Stomach (tissue), 9 donors: ENCODE data around the gene OLFML2A. TPM values are rescaled to one million over a fixed set of nuclear protein-coding genes. Genes with fewer than 3 reads are reported as not detected.

Experiments
- DNase-seq, 2 donors: peaks; one replicate each; pipeline versions ENCODE4 v3.0.0 to v3.0.0-alpha.2; 2013 to 2019
- H3K27ac ChIP-seq, 5 donors: fragments of 200-600 bp in 4 of 5; sonication (generic) in 4 of 5; one replicate each; pipeline ENCODE4 v1.5.1; 2013 to 2019; ENCODE audit warnings: mild to moderate bottlenecking in 1 of 5, moderate library complexity in 1 of 5
- H3K27me3 ChIP-seq, 3 donors: fragments of 200-600 bp; sonication (generic); one replicate each; pipeline ENCODE4 v1.5.1; 2017 to 2019; ENCODE audit warnings: mixed run types in 1 of 3
- H3K36me3 ChIP-seq, 4 donors: fragments of 200-600 bp; sonication (generic); 1 replicate in 3 of 4; 2 replicates in 1 of 4; pipeline ENCODE4 v1.5.1; 2016 to 2019
- H3K4me1 ChIP-seq, 4 donors: fragments of 200-600 bp; sonication (generic); one replicate each; pipeline ENCODE4 v1.5.1; 2016 to 2019
- H3K4me3 ChIP-seq, 4 donors: fragments of 200-600 bp; sonication (generic) in 3 of 4; one replicate each; pipeline ENCODE4 v1.5.1; 2016 to 2019; ENCODE audit warnings: mild to moderate bottlenecking in 1 of 4
- H3K9me3 ChIP-seq, 4 donors: fragments of 200-600 bp; sonication (generic); one replicate each; pipeline ENCODE4 v1.5.1; 2016 to 2019
- CTCF ChIP-seq, 7 experiments: fragments of 450-650 bp in 4 of 7; fragments of 200-600 bp in 3 of 7; sonication (generic) in 3 of 7; IDR thresholded peaks; one replicate each; pipeline ENCODE4 v1.5.1; 2016 to 2019; ENCODE audit warnings: antibody characterized with exemption in 7 of 7, control low read depth in 2 of 7, mild to moderate bottlenecking in 1 of 7
- EP300 ChIP-seq: sonication (generic); formaldehyde crosslinking; IDR thresholded peaks from one replicate; pipeline ENCODE4 v1.6.1; 2017; ENCODE audit warnings: antibody characterized with exemption
- POLR2A ChIP-seq, 4 donors: fragments of 450-650 bp; IDR thresholded peaks; one replicate each; pipeline ENCODE4 v1.6.1; 2016; ENCODE audit warnings: antibody characterized with exemption in 4 of 4, control low read depth in 2 of 4, mild to moderate bottlenecking in 1 of 4, moderate library complexity in 1 of 4
- POLR2AphosphoS5 ChIP-seq, 3 donors: sonication (generic); formaldehyde crosslinking; IDR thresholded peaks; one replicate each; pipeline ENCODE4 v1.6.1; 2016; ENCODE audit warnings: antibody characterized with exemption in 3 of 3
- WGBS, 5 donors: extraction: QIAGEN DNeasy Blood & Tissue Kit in 3 of 5; methylation state at CpG; one replicate each; pipeline versions ENCODE4 v1.1.5 to v1.1.7; 2013 to 2018; 5-methylcytosine and 5-hydroxymethylcytosine counted together
- intact Hi-C: fragments of 100-400 bp; cut with DNase I; formaldehyde crosslinking; loops from one replicate; pipeline ENCODE4 v1.15.1; 2023; ENCODE audit warnings: low total_unique reads
- polyA plus RNA-seq, 3 donors: library from polyadenylated mRNA; stranded (reverse); fragments of 200-250 nt; gene quantifications; one replicate each; pipeline ENCODE4 v1.2.3, GENCODE V29; 2013
- total RNA-seq, 5 donors: library from RNA; depleted of rRNA; stranded (reverse); fragments of >200 nt; gene quantifications; one replicate each; pipeline versions ENCODE4 v1.1.0 to v1.2.3, GENCODE V29; 2014 to 2016
- donor health status: healthy with polysubstance abuse.
- donor health status: Bipolar disorder and iron deficiency.
- donor health status: healthy.

OLFML2A gene
- total and polyA plus RNA-seq, 8 donors, result 0.56 to 91.2 (median 3.5) TPM

GRCh38 chr9:124820698-124821623, 44.0 kb downstream of the OLFML2A start:
- H3K4me3 ChIP-seq, result no peak overlapping the region
- H3K27me3 ChIP-seq, result no peaks in the 10 kb centered on the region
- no peaks in the 10 kb centered on the region for H3K36me3 ChIP-seq
- intact Hi-C loops, result no loop called here
- H3K27ac ChIP-seq, result no peak overlapping the region
- no peaks in the 10 kb centered on the region for H3K4me1 ChIP-seq
- DNase-seq, result no peak
- TF ChIP-seq EP300, result no peak
- TF ChIP-seq POLR2AphosphoS5 (IDR thresholded peaks at IDR 0.05), result no peak
- TF ChIP-seq POLR2A (IDR thresholded peaks at IDR 0.05), result no peak
- TF ChIP-seq CTCF (IDR thresholded peaks at IDR 0.05), result no peak
- no peaks in the 10 kb centered on the region for H3K9me3 ChIP-seq
- WGBS, 5 donors, result 58 to 80% (median 69%) methylated on average over 12 of the region's 12 CpGs

GRCh38 chr9:124828489-124829333, 51.8 kb downstream of the OLFML2A start:
- no peak for DNase-seq
- Histone ChIP-seq H3K4me3 (no peak overlapping the region), H3K4me1 (peaks cover 3 to 16% (median 6%) of the 10 kb centered on the region in 4 donors), H3K9me3 (peaks cover 0 to 3% (median 0%) of the 10 kb centered on the region in 4 donors), H3K27me3 (no peaks in the 10 kb centered on the region), H3K36me3 (no peaks in the 10 kb centered on the region), H3K27ac (no peak overlapping the region)
- 32 to 41% (median 34%) methylated on average over 2 of the region's 2 CpGs for WGBS, 5 donors
- TF ChIP-seq CTCF (IDR thresholded peaks at IDR 0.05) (no peak), POLR2AphosphoS5 (IDR thresholded peaks at IDR 0.05) (no peak), POLR2A (IDR thresholded peaks at IDR 0.05) (no peak), EP300 (no peak)
- intact Hi-C loops, result no loop called here

GRCh38 chr9:124829334-124829669, 52.4 kb downstream of the OLFML2A start:
- H3K27me3 ChIP-seq, result no peaks in the 10 kb centered on the region
- H3K36me3 ChIP-seq, result no peaks in the 10 kb centered on the region
- intact Hi-C loops, result no loop called here
- WGBS, 5 donors, result 38 to 42% (median 39%) methylated on average over 5 of the region's 5 CpGs
- peaks cover 0 to 3% (median 0%) of the 10 kb centered on the region in 4 donors for H3K9me3 ChIP-seq
- no peak for DNase-seq
- TF ChIP-seq EP300 (no peak), POLR2A (IDR thresholded peaks at IDR 0.05) (no peak), POLR2AphosphoS5 (IDR thresholded peaks at IDR 0.05) (no peak), CTCF (IDR thresholded peaks at IDR 0.05) (no peak)
- H3K4me1 ChIP-seq, result peaks cover 3 to 17% (median 8%) of the 10 kb centered on the region in 4 donors
- H3K4me3 ChIP-seq, result no peak overlapping the region
- H3K27ac ChIP-seq, result no peak overlapping the region

- peaks cover 12 to 30% (median 21%) of the 10 kb centered on the region in 4 donors for H3K4me1 ChIP-seq
- no peaks in the 10 kb centered on the region for H3K36me3 ChIP-seq
- no peak overlapping the region for H3K4me3 ChIP-seq
- DNase-seq, result no peak
- no peaks in the 10 kb centered on the region for H3K27me3 ChIP-seq
- WGBS, 5 donors, result 63 to 72% (median 69%) methylated on average over 4 of the region's 4 CpGs
- intact Hi-C loops, result no loop called here
- TF ChIP-seq POLR2AphosphoS5 (IDR thresholded peaks at IDR 0.05), result no peak
- TF ChIP-seq CTCF (IDR thresholded peaks at IDR 0.05), result no peak
- TF ChIP-seq POLR2A (IDR thresholded peaks at IDR 0.05), result no peak
- no peak for TF ChIP-seq EP300
- no peak overlapping the region for H3K27ac ChIP-seq
- H3K9me3 ChIP-seq, result peaks cover 0 to 3% (median 0%) of the 10 kb centered on the region in 4 donors
Observed at GRCh38 chr9:124830593-124830992, 53.7 kb downstream of the OLFML2A start.
